Esophagus muscularis mucosa (tissue), 4 donors: ENCODE data around the gene PFDN1. TPM values are rescaled to one million over a fixed set of nuclear protein-coding genes. Genes with fewer than 3 reads are reported as not detected.

Source experiments
- DNase-seq: peaks from one replicate; pipeline ENCODE4 v3.0.0-alpha.2; 2017; ENCODE audit errors: extremely low spot score
- H3K27ac ChIP-seq, 4 donors: fragments of 200-600 bp; sonication (generic); replicated peaks in 1 of 4; 1 replicate in 3 of 4; 2 replicates in 1 of 4; pipeline ENCODE4 v1.5.1; 2016 to 2019; ENCODE audit warnings: mild to moderate bottlenecking in 1 of 4
- H3K27me3 ChIP-seq, 4 donors: fragments of 200-600 bp; sonication (generic); one replicate each; pipeline versions ENCODE4 v1.5.1 to v1.6.0; 2016 to 2019
- H3K36me3 ChIP-seq, 4 donors: fragments of 200-600 bp; sonication (generic); one replicate each; pipeline ENCODE4 v1.5.1; 2016 to 2019
- H3K4me1 ChIP-seq, 4 donors: fragments of 200-600 bp; sonication (generic); one replicate each; pipeline ENCODE4 v1.5.1; 2016 to 2019
- H3K4me3 ChIP-seq, 4 donors: fragments of 200-600 bp; sonication (generic); 1 replicate in 2 of 4; 2 replicates in 2 of 4; pipeline ENCODE4 v1.5.1; 2016 to 2019; ENCODE audit warnings: mild to moderate bottlenecking in 4 of 4, moderate library complexity in 1 of 4
- H3K9me3 ChIP-seq, 4 donors: fragments of 200-600 bp; sonication (generic); 1 replicate in 3 of 4; 2 replicates in 1 of 4; pipeline ENCODE4 v1.5.1; 2016 to 2019
- EP300 ChIP-seq: sonication (generic); formaldehyde crosslinking; IDR thresholded peaks from one replicate; pipeline ENCODE4 v1.6.1; 2017; ENCODE audit warnings: antibody characterized with exemption
- POLR2A ChIP-seq: fragments of 450-650 bp; IDR thresholded peaks from one replicate; pipeline ENCODE4 v1.6.1; 2017; ENCODE audit warnings: antibody characterized with exemption, moderate library complexity, mild to moderate bottlenecking, low read depth
- POLR2AphosphoS5 ChIP-seq, 2 donors: sonication (generic); formaldehyde crosslinking; IDR thresholded peaks; one replicate each; pipeline ENCODE4 v1.6.1; 2017; ENCODE audit warnings: antibody characterized with exemption in 2 of 2
- WGBS: methylation state at CpG from one replicate; pipeline ENCODE4 v1.1.5; 2018; 5-methylcytosine and 5-hydroxymethylcytosine counted together
- intact Hi-C: fragments of 100-400 bp; cut with DNase I; formaldehyde crosslinking; loops from one replicate; pipeline ENCODE4 v1.15.1; 2023
- total RNA-seq, 4 donors: library from RNA; depleted of rRNA; stranded (reverse); fragments of >200 nt; gene quantifications; one replicate each; pipeline versions ENCODE4 v1.1.0 to v1.2.1, GENCODE V29; 2016
- TF ChIP-seq, protein P1 (sequence below), 3 experiments: fragments of 200-600 bp in 2 of 3; fragments of 450-650 bp in 1 of 3; sonication (generic) in 2 of 3; IDR thresholded peaks; one replicate each; pipeline ENCODE4 v1.5.1; 2017 to 2019; ENCODE audit warnings: antibody characterized with exemption in 3 of 3, mild to moderate bottlenecking in 2 of 3, moderate library complexity in 1 of 3

Gene PFDN1
- total RNA-seq, 4 donors from 2014 or later, result 84.8 to 126 (median 101) TPM

GRCh38 chr5:140217299-140218026, 85.4 kb downstream of the PFDN1 start:
- H3K27me3 ChIP-seq, result no peaks in the 10 kb centered on the region
- TF ChIP-seq, protein P1, sequence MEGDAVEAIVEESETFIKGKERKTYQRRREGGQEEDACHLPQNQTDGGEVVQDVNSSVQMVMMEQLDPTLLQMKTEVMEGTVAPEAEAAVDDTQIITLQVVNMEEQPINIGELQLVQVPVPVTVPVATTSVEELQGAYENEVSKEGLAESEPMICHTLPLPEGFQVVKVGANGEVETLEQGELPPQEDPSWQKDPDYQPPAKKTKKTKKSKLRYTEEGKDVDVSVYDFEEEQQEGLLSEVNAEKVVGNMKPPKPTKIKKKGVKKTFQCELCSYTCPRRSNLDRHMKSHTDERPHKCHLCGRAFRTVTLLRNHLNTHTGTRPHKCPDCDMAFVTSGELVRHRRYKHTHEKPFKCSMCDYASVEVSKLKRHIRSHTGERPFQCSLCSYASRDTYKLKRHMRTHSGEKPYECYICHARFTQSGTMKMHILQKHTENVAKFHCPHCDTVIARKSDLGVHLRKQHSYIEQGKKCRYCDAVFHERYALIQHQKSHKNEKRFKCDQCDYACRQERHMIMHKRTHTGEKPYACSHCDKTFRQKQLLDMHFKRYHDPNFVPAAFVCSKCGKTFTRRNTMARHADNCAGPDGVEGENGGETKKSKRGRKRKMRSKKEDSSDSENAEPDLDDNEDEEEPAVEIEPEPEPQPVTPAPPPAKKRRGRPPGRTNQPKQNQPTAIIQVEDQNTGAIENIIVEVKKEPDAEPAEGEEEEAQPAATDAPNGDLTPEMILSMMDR (IDR thresholded peaks at IDR 0.05), result no peak
- no peak for TF ChIP-seq EP300
- no peaks in the 10 kb centered on the region for H3K36me3 ChIP-seq
- intact Hi-C loops, result no loop called here
- H3K4me3 ChIP-seq, result no peak overlapping the region
- DNase-seq, result no peak
- peaks cover 38 to 56% (median 45%) of the 10 kb centered on the region in 4 donors for H3K4me1 ChIP-seq
- 100% methylated on average over 1 of the region's 1 CpG for WGBS
- H3K27ac ChIP-seq, result no peak overlapping the region
- H3K9me3 ChIP-seq, result no peaks in the 10 kb centered on the region

GRCh38 chr5:140216478-140217074, 86.3 kb downstream of the PFDN1 start:
- DNase-seq, result no peak
- peaks cover 0 to 2% (median 0%) of the 10 kb centered on the region in 4 donors for H3K36me3 ChIP-seq
- H3K27ac ChIP-seq, result no peak overlapping the region
- peaks cover 30 to 47% (median 36%) of the 10 kb centered on the region in 4 donors for H3K4me1 ChIP-seq
- TF ChIP-seq EP300, result no peak
- no peak for TF ChIP-seq POLR2AphosphoS5 (IDR thresholded peaks at IDR 0.05)
- TF ChIP-seq, protein P1 (IDR thresholded peaks at IDR 0.05), result no peak
- TF ChIP-seq POLR2A, result no peak
- 93% methylated on average over 5 of the region's 5 CpGs for WGBS
- intact Hi-C loops, result no loop called here
- H3K27me3 ChIP-seq, result no peaks in the 10 kb centered on the region
- H3K4me3 ChIP-seq, result no peak overlapping the region
- H3K9me3 ChIP-seq, result no peaks in the 10 kb centered on the region

DNA sequence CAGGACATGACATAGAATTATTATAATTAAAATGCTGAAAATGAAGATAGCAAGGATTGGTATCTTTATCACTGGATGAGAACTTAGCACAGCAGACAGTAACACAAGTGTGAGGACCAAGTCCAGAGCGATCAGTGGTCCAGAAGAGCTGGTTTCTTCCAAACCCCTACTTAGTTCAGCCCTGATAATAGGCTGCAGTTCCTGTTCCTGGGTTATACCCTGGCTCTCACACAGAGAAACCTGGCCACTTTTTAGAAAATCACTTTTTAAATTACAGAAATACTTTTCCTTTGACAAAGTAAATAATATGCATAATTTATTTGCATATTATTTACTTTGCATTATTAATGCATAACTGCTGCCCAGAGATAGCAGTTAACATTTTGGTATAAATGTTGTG, 87.6 kb downstream of the PFDN1 start:
- no peak for DNase-seq
- intact Hi-C loops, result no loop called here
- no peaks in the 10 kb centered on the region for H3K27me3 ChIP-seq
- H3K27ac ChIP-seq, result no peak overlapping the region
- peaks cover 17 to 35% (median 23%) of the 10 kb centered on the region in 4 donors for H3K4me1 ChIP-seq
- 88% methylated on average over 1 of the region's 1 CpG for whole genome bisulfite sequencing
- no peaks in the 10 kb centered on the region for H3K9me3 ChIP-seq
- peaks cover 0 to 6% (median 0%) of the 10 kb centered on the region in 4 donors for H3K36me3 ChIP-seq
- no peak for TF ChIP-seq POLR2AphosphoS5 (IDR thresholded peaks at IDR 0.05)
- no peak for TF ChIP-seq EP300
- TF ChIP-seq POLR2A, result no peak
- TF ChIP-seq, protein P1 (IDR thresholded peaks at IDR 0.05), result no peak
- no peak overlapping the region for H3K4me3 ChIP-seq

DNA sequence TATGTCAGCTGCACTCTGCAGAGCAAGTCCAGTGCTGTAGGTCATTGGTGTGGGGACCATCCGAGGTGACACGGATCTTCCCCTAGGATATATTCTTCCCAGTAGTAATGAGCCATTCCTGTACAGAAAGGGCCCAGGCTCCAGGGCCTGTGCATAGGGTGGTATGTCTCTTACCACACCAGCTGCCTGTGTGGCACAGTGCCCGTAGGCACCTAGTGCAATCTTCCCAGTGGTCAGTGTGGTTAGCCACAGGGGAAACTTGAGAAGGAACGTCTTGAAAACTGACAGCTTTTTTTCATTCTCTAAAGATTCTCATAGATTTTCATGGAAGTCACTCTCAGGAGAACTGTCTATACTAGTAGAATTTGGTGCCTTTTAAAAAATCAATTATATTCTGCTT, 88.1 kb downstream of the PFDN1 start:
- no peaks in the 10 kb centered on the region for H3K27me3 ChIP-seq
- H3K36me3 ChIP-seq, result peaks cover 0 to 6% (median 0%) of the 10 kb centered on the region in 4 donors
- H3K4me3 ChIP-seq, result no peak overlapping the region
- TF ChIP-seq, protein P1 (IDR thresholded peaks at IDR 0.05), result no peak
- no peak for TF ChIP-seq POLR2AphosphoS5 (IDR thresholded peaks at IDR 0.05)
- no peak for TF ChIP-seq POLR2A
- no peak for TF ChIP-seq EP300
- intact Hi-C loops, result no loop called here
- H3K4me1 ChIP-seq, result peaks cover 12 to 31% (median 18%) of the 10 kb centered on the region in 4 donors
- no peak overlapping the region for H3K27ac ChIP-seq
- 70% methylated on average over 2 of the region's 4 CpGs for WGBS
- DNase-seq, result no peak
- no peaks in the 10 kb centered on the region for H3K9me3 ChIP-seq
